ENCODE results near the gene RCBTB2. TPM values are rescaled to one million over a fixed set of nuclear protein-coding genes. Genes with fewer than 3 reads are reported as not detected.

Gene RCBTB2
- total RNA-seq, 4 donors from 2014 or later, result 2.6 to 72.0 (median 9.5) TPM

GRCh38 chr13:48556817-48557216, 23.9 kb upstream of the RCBTB2 start:
- H3K27ac ChIP-seq, result no peak overlapping the region
- H3K9me3 ChIP-seq, result peaks cover 0 to 7% of the 10 kb centered on the region in 2 donors
- no peak for DNase-seq
- H3K36me3 ChIP-seq, result peaks cover 0 to 5% of the 10 kb centered on the region in 2 donors
- H3K4me3 ChIP-seq, result no peak overlapping the region
- TF ChIP-seq CTCF (IDR thresholded peaks at IDR 0.05) (no peak), POLR2A (IDR thresholded peaks at IDR 0.05) (no peak)
- H3K4me1 ChIP-seq, result no peaks in the 10 kb centered on the region
- intact Hi-C loops (cut with DNase I; ENCODE audit: low total_unique reads), result no loop called here
- H3K27me3 ChIP-seq, result no peaks in the 10 kb centered on the region

- TF ChIP-seq CTCF (IDR thresholded peaks at IDR 0.05) (no peak), POLR2A (IDR thresholded peaks at IDR 0.05) (no peak)
- Histone ChIP-seq H3K36me3 (peaks cover 0 to 5% of the 10 kb centered on the region in 2 donors), H3K4me1 (no peaks in the 10 kb centered on the region), H3K9me3 (peaks cover 0 to 7% of the 10 kb centered on the region in 2 donors), H3K27ac (no peak overlapping the region), H3K4me3 (no peak overlapping the region), H3K27me3 (no peaks in the 10 kb centered on the region)
- no peak for DNase-seq
- intact Hi-C loops (cut with DNase I; ENCODE audit: low total_unique reads), result no loop called here
Observed at GRCh38 chr13:48555441-48555840, 22.6 kb upstream of the RCBTB2 start.

- TF ChIP-seq POLR2A (IDR thresholded peaks at IDR 0.05), result no peak
- TF ChIP-seq CTCF (IDR thresholded peaks at IDR 0.05), result no peak
- intact Hi-C loops (cut with DNase I; ENCODE audit: low total_unique reads), result no loop called here
- Histone ChIP-seq H3K27me3 (no peaks in the 10 kb centered on the region), H3K9me3 (peaks cover 0 to 7% of the 10 kb centered on the region in 2 donors), H3K36me3 (peaks cover 0 to 5% of the 10 kb centered on the region in 2 donors), H3K4me1 (no peaks in the 10 kb centered on the region), H3K4me3 (no peak overlapping the region), H3K27ac (no peak overlapping the region)
- no peak for DNase-seq
Observed at GRCh38 chr13:48551329-48551728, 18.4 kb upstream of the RCBTB2 start.

- intact Hi-C loops (cut with DNase I; ENCODE audit: low total_unique reads), result no loop called here
- Histone ChIP-seq H3K4me1 (no peaks in the 10 kb centered on the region), H3K36me3 (no peaks in the 10 kb centered on the region), H3K27me3 (no peaks in the 10 kb centered on the region), H3K9me3 (no peaks in the 10 kb centered on the region), H3K27ac (no peak overlapping the region), H3K4me3 (no peak overlapping the region)
- DNase-seq, result no peak
- TF ChIP-seq POLR2A (IDR thresholded peaks at IDR 0.05), result no peak
- no peak for TF ChIP-seq CTCF (IDR thresholded peaks at IDR 0.05)
Observed at GRCh38 chr13:48549658-48550057, 16.8 kb upstream of the RCBTB2 start.

- Histone ChIP-seq H3K27me3 (no peaks in the 10 kb centered on the region), H3K4me1 (peaks cover 0 to 10% of the 10 kb centered on the region in 2 donors), H3K27ac (no peak overlapping the region), H3K36me3 (peaks cover 0 to 2% of the 10 kb centered on the region in 2 donors), H3K4me3 (no peak overlapping the region), H3K9me3 (no peaks in the 10 kb centered on the region)
- intact Hi-C loops (cut with DNase I; ENCODE audit: low total_unique reads), result no loop called here
- DNase-seq, result no peak
- no peak for TF ChIP-seq POLR2A (IDR thresholded peaks at IDR 0.05)
- no peak for TF ChIP-seq CTCF (IDR thresholded peaks at IDR 0.05)
Observed at GRCh38 chr13:48547663-48548092, 14.8 kb upstream of the RCBTB2 start.
